Right lobe of liver (tissue), 6 donors: ENCODE data around the gene PIK3C2G. TPM values are rescaled to one million over a fixed set of nuclear protein-coding genes. Genes with fewer than 3 reads are reported as not detected.

Experiments used
- ATAC-seq, 4 donors: fragments of 200-7000 bp; cut with Tn5 transposase; one replicate each; pipeline ENCODE4 v1.9.1; 2020; ENCODE audit warnings: mild to moderate bottlenecking in 4 of 4, moderate library complexity in 4 of 4
- DNase-seq, 3 donors: peaks; one replicate each; pipeline ENCODE4 v3.0.0-alpha.2; 2020
- H3K27ac ChIP-seq, 3 donors: fragments of 200-600 bp; one replicate each; pipeline ENCODE4 v1.8.0; 2022
- H3K27me3 ChIP-seq, 2 donors: fragments of 200-600 bp; one replicate each; pipeline ENCODE4 v1.8.0; 2022
- H3K36me3 ChIP-seq, 4 donors: fragments of 200-600 bp; sonication (generic) in 1 of 4; one replicate each; pipeline versions ENCODE4 v1.5.1 to v1.8.0; 2017 to 2022; ENCODE audit warnings: control low read depth in 1 of 4
- H3K4me1 ChIP-seq, 4 donors: fragments of 200-600 bp; sonication (generic) in 1 of 4; one replicate each; pipeline versions ENCODE4 v1.5.1 to v1.8.0; 2017 to 2022; ENCODE audit warnings: control low read depth in 1 of 4
- H3K4me3 ChIP-seq, 3 donors: fragments of 200-600 bp; one replicate each; pipeline ENCODE4 v1.8.0; 2022
- H3K9me3 ChIP-seq, 4 donors: fragments of 200-600 bp; sonication (generic) in 1 of 4; one replicate each; pipeline versions ENCODE4 v1.5.1 to v1.8.0; 2017 to 2022; ENCODE audit warnings: control low read depth in 1 of 4
- POLR2A ChIP-seq: fragments of 450-650 bp; IDR thresholded peaks from one replicate; pipeline ENCODE4 v1.6.1; 2017; ENCODE audit warnings: antibody characterized with exemption, mild to moderate bottlenecking
- WGBS: methylation state at CpG from one replicate; pipeline ENCODE4 v1.1.6; 2018; ENCODE audit warnings: low coverage, low lambda C conversion rate; ENCODE audit not compliant: insufficient coverage; ENCODE audit errors: missing lambda C conversion rate; 5-methylcytosine and 5-hydroxymethylcytosine counted together
- intact Hi-C, 2 donors: fragments of 100-400 bp; cut with DNase I; formaldehyde crosslinking; loops; one replicate each; pipeline versions ENCODE4 v1.11.2 to v1.14.1; 2022
- total RNA-seq, 6 experiments: library from RNA; depleted of rRNA in 2 of 6; stranded (reverse); fragments of >200 nt in 2 of 6; fragmentation: NEBNext Ultra II Directional in 3 of 6; extraction: Animal tissue kit (Norgen Biotek cat#: 25700) in 3 of 6; gene quantifications; one replicate each; pipeline versions ENCODE4 v1.1.0 to v1.2.4, GENCODE V29; 2016 to 2023
- TF ChIP-seq, protein P1 (sequence below), 4 donors: fragments of 200-600 bp in 3 of 4; fragments of 450-650 bp in 1 of 4; IDR thresholded peaks; one replicate each; pipeline versions ENCODE4 v1.5.1 to v1.8.0; 2016 to 2022; ENCODE audit warnings: antibody characterized with exemption in 4 of 4, mild to moderate bottlenecking in 2 of 4
- donor health status: DM: no; HTN: yes; CAD: no.
- donor health status: DM: no; HTN: no; CAD: no.
- donor health status: DM: no; HTN: no; CAD: no.
- donor health status: DM: no; HTN: yes; CAD: no.
- donor health status: DM: no; HTN: yes; CAD: no.

PIK3C2G gene
- total RNA-seq, 6 experiments from 2014 or later = 12.5 to 30.5 (median 24.8) TPM

DNA sequence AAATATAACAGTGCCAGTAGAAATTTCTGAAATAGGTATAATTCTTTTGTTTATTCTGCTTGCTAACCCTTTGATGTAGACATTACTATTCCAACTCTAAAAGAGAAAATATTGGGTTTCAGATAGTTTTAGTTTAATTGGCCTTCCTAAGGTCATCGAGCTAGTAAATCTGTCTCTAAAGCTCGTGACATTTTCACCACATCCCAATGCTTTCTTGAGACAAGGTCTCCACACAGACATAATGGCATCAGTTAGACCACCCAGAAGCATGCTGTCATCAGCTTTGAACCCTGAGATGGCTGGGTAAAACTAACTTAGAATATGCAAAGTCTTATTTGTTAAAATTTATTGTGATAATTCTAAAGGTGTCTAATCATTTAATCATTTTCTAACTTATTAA, 52.0 kb downstream of the PIK3C2G start:
- ATAC-seq (no peak), DNase-seq (no peak)
- Histone ChIP-seq H3K9me3 (no peaks in the 10 kb centered on the region), H3K27ac (no peak overlapping the region), H3K36me3 (peaks cover 0 to 2% (median 0%) of the 10 kb centered on the region in 4 donors), H3K4me3 (no peak overlapping the region), H3K27me3 (no peaks in the 10 kb centered on the region), H3K4me1 (no peaks in the 10 kb centered on the region)
- WGBS = 83% methylated on average over 2 of the region's 2 CpGs
- intact Hi-C loops = no loop called here
- no peak for TF ChIP-seq POLR2A
- TF ChIP-seq, protein P1, sequence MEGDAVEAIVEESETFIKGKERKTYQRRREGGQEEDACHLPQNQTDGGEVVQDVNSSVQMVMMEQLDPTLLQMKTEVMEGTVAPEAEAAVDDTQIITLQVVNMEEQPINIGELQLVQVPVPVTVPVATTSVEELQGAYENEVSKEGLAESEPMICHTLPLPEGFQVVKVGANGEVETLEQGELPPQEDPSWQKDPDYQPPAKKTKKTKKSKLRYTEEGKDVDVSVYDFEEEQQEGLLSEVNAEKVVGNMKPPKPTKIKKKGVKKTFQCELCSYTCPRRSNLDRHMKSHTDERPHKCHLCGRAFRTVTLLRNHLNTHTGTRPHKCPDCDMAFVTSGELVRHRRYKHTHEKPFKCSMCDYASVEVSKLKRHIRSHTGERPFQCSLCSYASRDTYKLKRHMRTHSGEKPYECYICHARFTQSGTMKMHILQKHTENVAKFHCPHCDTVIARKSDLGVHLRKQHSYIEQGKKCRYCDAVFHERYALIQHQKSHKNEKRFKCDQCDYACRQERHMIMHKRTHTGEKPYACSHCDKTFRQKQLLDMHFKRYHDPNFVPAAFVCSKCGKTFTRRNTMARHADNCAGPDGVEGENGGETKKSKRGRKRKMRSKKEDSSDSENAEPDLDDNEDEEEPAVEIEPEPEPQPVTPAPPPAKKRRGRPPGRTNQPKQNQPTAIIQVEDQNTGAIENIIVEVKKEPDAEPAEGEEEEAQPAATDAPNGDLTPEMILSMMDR (IDR thresholded peaks at IDR 0.05) = no peak

DNA sequence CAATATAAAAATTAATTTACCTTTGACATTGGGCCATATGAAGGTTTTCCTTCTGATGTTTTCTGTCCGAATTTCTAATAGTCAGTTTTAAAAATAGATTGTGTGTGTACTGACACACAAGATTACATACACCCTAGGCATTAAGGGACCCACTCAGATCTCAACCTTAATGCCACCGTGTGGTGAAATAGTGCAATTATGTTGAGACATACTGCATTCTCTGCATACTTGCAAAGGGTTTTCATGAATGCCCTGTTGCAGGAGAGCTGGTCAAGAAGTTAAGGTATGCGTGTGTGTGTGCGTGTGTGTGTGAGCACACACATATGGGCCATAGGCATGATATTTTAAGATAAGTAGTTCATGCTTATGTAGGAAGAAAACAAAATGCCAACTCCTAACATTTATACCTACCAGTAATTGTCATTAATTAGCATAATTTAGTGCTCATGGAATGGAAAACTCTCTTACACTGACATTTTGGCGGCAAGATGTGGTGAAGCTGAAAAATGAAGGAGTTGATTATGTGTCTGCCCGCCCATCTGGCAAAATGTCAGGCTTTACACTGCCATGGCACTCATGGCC, 58.8 kb downstream of the PIK3C2G start:
- intact Hi-C loops = no loop called here
- no peak for DNase-seq

DNA sequence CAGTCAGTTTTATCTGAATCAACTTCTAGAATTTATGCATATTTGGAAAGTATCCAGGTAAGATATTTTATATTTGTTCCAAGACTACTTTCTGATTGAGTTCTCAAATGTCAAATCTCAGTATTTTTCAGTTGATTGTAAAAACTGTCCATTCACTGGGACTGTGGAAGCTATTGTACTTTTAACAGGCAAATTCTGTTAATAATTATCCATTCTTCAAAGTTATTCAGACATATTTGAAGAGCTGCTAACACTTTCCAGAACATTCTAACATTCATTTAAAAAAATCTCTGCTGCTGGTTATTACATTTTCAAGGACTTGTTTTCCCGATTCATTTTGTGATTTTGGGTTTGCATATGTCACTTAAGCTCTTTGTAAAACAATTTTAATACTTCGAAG, 59.7 kb downstream of the PIK3C2G start:
- Histone ChIP-seq H3K9me3 (no peaks in the 10 kb centered on the region), H3K27ac (no peak overlapping the region), H3K36me3 (peaks cover 0 to 4% (median 0%) of the 10 kb centered on the region in 4 donors), H3K4me1 (peaks cover 0 to 13% (median 4%) of the 10 kb centered on the region in 4 donors), H3K27me3 (no peaks in the 10 kb centered on the region), H3K4me3 (no peak overlapping the region)
- TF ChIP-seq POLR2A = no peak
- TF ChIP-seq, protein P1 (IDR thresholded peaks at IDR 0.05) = no peak
- ATAC-seq (no peak), DNase-seq (no peak)
- intact Hi-C loops = no loop called here
- 78% methylated on average over 2 of the region's 2 CpGs for WGBS

More for the DNA sequence above, 58.8 kb downstream of the PIK3C2G start:
- peaks cover 0 to 13% (median 4%) of the 10 kb centered on the region in 4 donors for H3K4me1 ChIP-seq
- no peak for TF ChIP-seq POLR2A
- TF ChIP-seq, protein P1 (IDR thresholded peaks at IDR 0.05) = peak; percentile 44 to 57 (median 48)
- no peak overlapping the region for H3K4me3 ChIP-seq
- H3K36me3 ChIP-seq = peaks cover 0 to 4% (median 0%) of the 10 kb centered on the region in 4 donors
- 46% methylated on average over 6 of the region's 6 CpGs for WGBS
- no peaks in the 10 kb centered on the region for H3K9me3 ChIP-seq
- H3K27me3 ChIP-seq = no peaks in the 10 kb centered on the region
- ATAC-seq = peak; percentile 93 to 98 (median 96)
- no peak overlapping the region for H3K27ac ChIP-seq

DNA sequence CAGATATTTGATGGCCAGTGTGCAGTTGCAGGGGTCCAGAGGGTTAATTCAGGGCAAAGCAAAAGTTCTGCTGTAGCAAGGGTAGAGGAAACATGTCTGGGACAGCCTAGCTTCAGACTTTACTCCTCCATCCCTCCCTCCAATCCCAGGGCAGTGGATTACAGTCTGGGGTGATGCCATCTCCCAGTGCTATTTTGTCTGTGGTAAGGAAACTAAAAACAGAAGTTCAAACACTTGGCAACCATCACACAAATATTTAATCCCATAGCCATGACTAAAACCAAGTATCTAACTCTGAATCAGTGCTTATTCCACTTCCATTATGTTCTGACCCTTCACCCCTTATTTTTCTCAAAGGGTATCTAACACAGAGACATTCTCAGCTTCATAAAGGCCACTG, 61.8 kb downstream of the PIK3C2G start:
- Histone ChIP-seq H3K27ac (no peak overlapping the region), H3K27me3 (no peaks in the 10 kb centered on the region), H3K4me3 (no peak overlapping the region), H3K9me3 (no peaks in the 10 kb centered on the region), H3K4me1 (peaks cover 0 to 13% (median 4%) of the 10 kb centered on the region in 4 donors), H3K36me3 (peaks cover 0 to 4% (median 0%) of the 10 kb centered on the region in 4 donors)
- TF ChIP-seq, protein P1 (IDR thresholded peaks at IDR 0.05) = no peak
- TF ChIP-seq POLR2A = no peak
- ATAC-seq (peak in 1 of 4 donors; percentile 29), DNase-seq (no peak)
- intact Hi-C loops = no loop called here

DNA sequence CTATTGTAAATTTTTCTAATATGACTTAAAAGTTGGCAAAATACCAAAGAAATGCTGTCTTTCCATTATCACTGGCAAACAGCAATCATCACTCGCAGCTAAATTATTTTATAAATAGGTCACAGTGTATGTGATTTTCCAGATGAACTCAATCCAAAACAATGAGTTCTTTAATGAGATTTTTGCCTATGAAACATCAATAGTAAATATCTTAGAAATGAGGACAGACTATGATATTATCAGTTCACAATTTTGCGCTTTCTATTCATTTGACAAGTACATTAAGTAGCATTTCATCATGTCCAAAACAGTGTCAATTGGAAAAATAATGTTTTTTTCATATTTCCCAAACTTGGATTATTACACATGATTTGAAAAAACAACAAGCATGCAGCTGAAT, 65.7 kb downstream of the PIK3C2G start:
- TF ChIP-seq, protein P1 (IDR thresholded peaks at IDR 0.05) = no peak
- no peak for TF ChIP-seq POLR2A
- no peaks in the 10 kb centered on the region for H3K4me1 ChIP-seq
- intact Hi-C loops = no loop called here
- no peak overlapping the region for H3K4me3 ChIP-seq
- WGBS = 76% methylated on average over 2 of the region's 2 CpGs
- H3K36me3 ChIP-seq = peaks cover 0 to 4% (median 1%) of the 10 kb centered on the region in 4 donors
- no peak for DNase-seq
- ATAC-seq = no peak
- H3K27ac ChIP-seq = no peak overlapping the region
- H3K9me3 ChIP-seq = no peaks in the 10 kb centered on the region
- no peaks in the 10 kb centered on the region for H3K27me3 ChIP-seq
